HG02938 (cell line): ENCODE data around the gene CPN2.

Source experiments
- ATAC-seq: cut with Tn5 transposase; IDR thresholded peaks from one replicate; pipeline ENCODE4 v1.9.1; 2021; ENCODE audit warnings: mild to moderate bottlenecking, moderate library complexity; ENCODE audit not compliant: unreplicated experiment

The CPN2 gene

DNA sequence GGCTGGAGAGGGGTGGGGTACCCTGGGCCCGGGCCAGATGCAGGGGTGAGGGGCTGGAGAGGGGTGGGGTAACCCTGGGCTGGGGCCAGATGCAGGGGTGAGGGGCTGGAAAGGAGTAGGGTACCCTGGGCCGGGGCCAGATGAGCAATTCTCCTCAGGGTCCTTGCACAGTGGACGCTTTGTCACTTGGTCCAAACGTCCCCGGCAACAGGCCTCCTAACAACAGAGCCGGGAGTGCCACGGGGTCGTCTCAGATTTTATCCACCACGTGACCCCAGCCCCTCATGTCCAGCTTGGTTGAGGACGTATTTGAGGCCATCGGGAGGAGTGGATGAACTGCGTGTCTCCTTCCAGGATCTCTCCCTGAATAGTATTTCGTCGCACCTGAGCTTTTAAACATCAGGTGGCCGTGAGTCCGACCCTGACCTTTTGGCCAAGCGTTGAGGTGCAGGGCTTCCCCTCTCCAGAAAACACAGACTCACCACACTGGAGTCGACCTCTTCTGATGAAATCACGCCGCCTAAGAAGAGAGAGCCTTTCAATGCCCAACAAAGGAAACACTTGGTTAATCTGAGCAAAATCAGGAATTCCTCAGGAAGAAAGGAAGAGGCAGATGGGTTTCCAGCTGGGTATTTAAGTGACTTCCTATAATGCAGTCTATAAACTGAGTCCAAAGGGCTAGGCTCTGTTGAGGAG is 31.2 kb upstream of the CPN2 start:
- ATAC-seq = no peak

GRCh38 chr3:194381460-194381875 is 30.3 kb upstream of the CPN2 start:
- ATAC-seq = no peak

- ATAC-seq = no peak
Observed at GRCh38 chr3:194380326-194380725, 29.2 kb upstream of the CPN2 start.

- no peak for ATAC-seq
Observed at GRCh38 chr3:194379651-194380050, 28.5 kb upstream of the CPN2 start.

DNA sequence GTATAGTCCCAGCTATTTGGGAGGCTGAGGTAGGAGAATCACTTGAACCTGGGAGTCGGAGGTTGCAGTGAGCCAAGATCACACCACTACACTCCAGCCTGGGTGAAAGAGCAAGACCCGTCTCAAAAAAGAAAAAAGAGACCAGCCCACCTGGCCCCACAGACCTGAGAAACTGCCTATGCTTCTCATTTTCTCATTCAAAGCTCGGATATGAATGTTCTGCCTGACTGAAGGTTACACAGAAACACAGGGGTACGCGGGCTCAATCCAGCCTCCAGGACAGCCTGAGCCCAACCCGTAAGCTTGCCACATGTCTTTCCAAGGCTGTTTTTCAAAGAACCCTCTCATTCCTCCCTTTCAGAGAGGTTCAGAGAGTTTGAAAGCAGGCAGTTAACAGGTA is 28.1 kb upstream of the CPN2 start:
- no peak for ATAC-seq

GRCh38 chr3:194377708-194378107 is 26.6 kb upstream of the CPN2 start:
- no peak for ATAC-seq

DNA sequence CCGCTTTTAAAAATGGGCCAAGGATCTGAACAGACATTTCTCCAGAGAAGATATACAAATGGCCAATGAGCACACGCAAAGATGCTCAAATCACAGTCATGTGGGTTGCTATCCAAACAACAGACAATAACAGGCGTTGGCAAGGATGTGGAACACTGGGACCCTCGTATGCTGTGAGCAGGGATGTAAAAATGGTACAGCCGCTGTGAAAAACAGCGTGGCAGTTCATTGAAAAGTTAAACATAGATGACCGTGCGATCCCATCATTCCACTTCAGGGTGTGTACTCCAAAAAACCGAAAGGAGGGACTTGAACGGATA is 25.1 kb upstream of the CPN2 start:
- no peak for ATAC-seq

DNA sequence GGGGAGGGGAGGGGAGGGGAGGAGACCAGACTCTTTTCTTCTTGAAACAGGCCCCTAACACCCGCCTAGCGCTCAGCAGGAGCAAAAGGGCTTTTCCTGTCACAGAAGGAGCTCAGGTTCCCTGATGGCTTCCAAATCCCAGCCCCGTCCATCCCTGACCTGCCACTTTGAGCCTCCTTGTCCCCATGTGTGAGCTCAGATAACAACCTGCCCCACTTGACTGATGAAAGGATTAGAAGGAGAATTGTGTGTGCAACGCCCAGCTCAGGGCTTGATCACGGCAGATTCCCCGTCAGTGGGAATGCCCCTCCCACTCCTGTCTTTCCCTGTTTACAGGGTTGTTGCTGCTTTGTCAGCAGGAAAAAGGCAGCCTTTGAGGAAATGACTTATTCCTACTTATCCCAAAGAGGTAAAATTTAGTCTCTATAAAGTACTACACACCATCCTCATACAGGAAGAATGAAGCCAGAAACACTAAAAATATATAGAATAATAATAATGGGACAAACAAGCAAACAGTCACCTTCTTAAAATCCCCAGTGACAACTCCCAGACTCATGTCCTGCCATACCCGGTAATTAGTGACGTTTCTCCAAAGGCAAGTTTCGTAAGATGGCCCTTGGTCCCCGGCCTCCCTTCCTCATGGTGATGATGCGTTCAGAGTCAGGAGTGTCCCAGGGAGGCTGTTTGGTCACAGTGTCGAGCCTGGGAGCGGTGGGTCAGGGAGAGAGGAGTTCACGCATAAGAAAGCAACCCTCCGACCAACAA is 24.5 kb upstream of the CPN2 start:
- no peak for ATAC-seq

GRCh38 chr3:194374935-194375334 is 23.8 kb upstream of the CPN2 start:
- no peak for ATAC-seq

GRCh38 chr3:194373899-194374298 is 22.8 kb upstream of the CPN2 start:
- ATAC-seq = no peak

DNA sequence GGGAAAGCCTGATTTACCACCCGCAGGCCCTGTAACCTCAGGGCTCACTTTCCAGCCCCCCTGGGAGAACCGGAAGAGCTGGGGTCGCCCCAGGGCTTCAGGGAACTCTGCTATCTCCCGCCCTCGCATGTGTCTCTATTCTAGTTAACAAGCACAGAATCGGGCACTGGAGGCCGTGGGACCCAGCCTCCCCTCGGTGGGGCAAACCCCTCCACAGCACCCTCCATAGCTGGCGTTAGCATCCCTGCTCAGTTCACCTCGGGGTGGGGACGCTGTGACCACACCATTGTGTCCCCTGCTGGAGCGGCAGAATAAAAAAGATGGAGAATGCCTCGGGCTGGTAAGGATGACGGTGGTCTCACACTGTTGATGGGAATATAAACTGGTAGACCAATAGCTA is 21.9 kb upstream of the CPN2 start:
- no peak for ATAC-seq

- ATAC-seq = no peak
Observed at GRCh38 chr3:194370753-194371152, 19.6 kb upstream of the CPN2 start.

- no peak for ATAC-seq
Observed at GRCh38 chr3:194369522-194370279, 18.6 kb upstream of the CPN2 start, which contains the start of gene LRRC15. TSS of gene LRRC15 (minus strand) at chr3:194369743. CDS start at chr3:194361043, 8,700 bp downstream.

DNA sequence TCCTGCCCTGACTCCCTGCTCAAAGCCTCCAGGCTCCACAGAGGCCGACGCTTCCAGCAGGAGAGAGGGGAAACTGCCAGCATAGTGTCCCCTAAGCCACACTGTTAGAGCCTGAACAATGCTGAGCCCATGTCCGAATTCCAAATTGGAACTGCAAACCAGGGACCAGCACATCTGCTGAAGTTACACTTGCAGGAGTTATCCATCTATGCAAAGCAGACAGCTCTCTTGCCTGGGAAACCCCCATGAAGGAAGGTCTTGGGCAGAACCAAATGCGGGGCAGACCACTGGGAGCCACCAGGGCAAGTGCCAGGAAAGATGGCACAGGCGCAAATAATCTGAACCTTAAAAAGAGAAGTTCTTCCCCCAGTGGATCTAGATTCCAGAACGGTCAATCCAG is 17.8 kb upstream of the CPN2 start:
- no peak for ATAC-seq

- no peak for ATAC-seq
Observed at GRCh38 chr3:194367992-194368841, 17.1 kb upstream of the CPN2 start.

DNA sequence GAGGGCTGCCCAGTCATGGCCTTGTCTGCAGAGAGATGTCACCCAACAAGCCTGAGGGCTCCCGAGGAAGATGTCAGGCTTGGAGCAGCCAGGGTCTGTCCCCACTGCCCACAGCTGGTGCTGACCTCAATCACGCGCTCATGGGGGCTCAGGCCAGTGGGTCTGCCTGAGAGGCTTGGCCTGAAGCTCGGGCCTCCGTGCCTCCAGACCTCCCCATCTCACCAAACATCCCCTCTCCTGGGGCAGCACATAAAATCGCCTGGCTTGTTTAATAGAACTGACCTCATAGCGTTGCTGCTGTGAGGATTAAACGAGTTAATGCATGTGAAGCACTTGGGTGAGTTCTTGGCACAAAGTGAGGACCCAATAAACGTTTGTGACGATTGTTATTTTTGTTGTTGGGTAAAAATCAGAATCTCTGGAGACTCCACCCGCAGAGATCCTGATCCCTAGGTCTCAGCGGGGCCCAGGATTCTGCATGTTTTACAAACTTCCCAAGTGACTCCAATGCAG is 14.9 kb upstream of the CPN2 start:
- ATAC-seq = no peak

- ATAC-seq = no peak
Observed at GRCh38 chr3:194365526-194365925, 14.4 kb upstream of the CPN2 start.

DNA sequence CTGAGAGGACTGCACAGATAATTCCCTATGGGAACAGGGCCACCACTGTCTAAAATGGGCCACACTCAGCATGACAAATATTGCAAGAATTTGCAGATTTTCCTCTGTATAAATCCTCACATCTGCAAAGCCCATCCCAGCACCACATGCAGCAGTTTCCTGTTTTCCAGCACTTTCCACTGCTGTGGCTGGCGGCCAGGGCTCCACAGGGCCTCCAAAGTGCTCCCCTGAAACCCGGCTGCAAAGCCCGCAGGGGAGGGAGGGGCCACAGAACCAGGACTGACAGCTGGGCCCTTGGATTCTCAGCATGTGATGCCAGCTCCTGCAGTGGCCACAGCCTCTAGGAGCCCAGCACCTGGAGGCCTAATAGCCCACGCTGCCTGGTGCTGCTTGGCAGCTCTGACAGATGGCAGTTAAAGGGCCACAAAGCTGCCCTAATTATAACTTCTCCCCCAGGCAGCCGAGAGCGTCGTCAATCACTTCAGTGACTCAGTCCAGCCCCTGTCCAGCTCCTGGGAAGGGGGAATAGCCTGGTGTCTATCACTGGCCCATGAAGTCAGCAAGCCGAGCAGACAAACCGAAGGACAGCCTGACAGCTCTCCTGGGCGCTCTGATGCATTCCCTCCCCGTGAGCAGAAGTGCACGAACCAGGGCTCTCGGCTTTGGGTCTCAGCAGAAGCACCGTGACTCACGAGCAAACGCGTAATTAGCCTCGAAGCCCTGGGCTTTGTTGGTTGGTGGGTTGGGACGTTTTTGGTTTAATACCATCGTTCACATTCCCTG is 13.7 kb upstream of the CPN2 start:
- ATAC-seq = no peak

- ATAC-seq = no peak
Observed at GRCh38 chr3:194364314-194364651, 13.2 kb upstream of the CPN2 start.

DNA sequence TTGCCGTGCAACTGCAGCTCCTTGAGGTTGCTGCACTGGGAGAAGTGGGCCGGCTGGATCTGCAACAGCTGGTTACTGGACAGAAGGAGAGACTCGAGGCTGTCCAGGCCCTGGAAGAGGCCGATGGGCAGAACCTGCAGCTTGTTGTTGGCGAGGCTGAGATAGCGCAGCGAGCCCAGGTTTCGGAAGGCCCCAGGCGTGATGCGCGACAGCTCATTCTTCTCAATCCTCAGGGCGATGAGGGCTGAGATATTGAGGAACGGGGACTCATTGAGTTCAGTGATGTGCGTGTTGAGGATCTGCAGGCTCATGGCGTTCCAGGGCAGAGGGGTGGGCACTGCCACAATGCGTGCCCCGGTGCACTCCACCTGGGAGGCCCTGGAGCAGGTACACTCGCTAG is 9.4 kb upstream of the CPN2 start:
- ATAC-seq = no peak
